UCSD-AML1 (cell line): ENCODE data around the gene C10orf53.
"Not testable (repeated sequence)": the region's sequence is repeated elsewhere in the genome, so short reads cannot be mapped to it uniquely, and the experiment has no call there.

Source experiments
- DNase-seq: peaks from one replicate; lab custom pipeline; 2025; ENCODE audit not compliant: unreplicated experiment; lab: John Stamatoyannopoulos, UW

The C10orf53 gene

DNA sequence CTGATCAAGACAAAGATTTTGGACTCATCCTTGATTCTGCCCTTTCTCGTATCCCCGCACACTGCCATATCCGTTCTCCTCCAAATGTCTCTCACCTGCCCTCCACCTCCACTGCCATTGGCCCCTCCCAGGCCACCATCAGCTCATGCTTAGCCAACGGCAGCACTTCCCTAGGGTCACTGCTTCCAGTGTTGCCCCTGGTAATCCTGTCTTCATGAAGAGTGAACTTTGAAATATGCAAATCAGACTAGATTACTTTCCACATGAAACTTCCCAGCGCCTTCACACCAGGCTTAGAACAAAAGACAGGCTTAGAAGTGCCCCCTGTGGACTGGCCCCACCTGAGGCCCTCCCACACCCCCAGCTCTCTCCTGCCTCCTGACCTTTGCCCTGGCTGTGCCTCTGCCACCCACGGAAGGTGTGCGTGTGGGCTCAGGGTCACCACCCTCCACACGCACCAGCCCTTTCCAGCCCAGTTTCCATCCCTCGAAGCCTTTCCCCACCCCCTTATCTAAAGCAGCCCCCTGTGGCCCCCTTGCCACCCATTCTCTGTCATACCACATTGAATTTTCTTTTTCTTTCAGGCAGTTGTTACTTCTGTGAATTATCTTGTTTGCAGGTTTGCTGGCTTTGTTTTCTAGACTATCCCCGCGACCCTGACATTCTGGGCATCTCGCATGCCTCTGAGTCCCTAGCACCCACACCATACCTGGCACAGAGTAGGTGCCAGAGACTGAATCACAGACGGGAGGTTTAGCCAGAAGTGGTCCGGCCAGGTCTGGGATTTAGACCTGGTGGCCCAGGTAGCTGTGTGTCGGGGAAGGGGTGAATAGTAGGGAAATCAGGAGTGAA lies 26.8 kb upstream of the C10orf53 start:
- DNase-seq: no peak

DNA sequence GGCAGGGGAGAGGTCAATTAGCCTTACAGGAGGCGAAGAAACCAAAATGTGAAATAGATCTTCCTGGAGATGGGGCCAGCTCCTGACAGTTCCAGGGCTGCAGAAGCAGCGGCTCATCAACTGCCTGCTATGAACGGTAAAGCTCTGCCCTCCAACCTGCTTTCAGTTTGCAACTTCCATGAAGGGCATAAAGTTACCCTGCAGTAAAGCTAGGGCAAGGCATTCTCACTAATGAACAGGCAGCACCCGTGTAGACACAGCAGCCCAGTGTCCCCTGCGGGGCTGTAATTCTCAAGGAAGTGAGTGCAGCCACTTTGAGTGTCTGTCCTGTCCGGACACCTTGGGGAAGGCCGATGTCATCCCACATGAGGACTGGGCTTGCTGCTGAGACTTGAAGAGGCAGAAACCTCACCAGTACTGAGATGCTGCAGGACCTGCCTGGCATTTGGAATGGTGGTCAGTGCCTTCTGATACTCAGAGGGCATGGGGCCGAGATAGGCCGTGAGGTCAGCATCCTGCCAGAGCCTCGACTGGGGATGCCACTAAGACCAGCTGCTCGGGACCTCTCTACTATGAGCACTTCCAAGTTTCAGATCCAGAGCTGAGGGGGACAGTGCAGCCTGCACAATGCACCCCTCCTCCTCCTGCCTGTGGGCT lies 26.1 kb upstream of the C10orf53 start:
- no peak for DNase-seq

DNA sequence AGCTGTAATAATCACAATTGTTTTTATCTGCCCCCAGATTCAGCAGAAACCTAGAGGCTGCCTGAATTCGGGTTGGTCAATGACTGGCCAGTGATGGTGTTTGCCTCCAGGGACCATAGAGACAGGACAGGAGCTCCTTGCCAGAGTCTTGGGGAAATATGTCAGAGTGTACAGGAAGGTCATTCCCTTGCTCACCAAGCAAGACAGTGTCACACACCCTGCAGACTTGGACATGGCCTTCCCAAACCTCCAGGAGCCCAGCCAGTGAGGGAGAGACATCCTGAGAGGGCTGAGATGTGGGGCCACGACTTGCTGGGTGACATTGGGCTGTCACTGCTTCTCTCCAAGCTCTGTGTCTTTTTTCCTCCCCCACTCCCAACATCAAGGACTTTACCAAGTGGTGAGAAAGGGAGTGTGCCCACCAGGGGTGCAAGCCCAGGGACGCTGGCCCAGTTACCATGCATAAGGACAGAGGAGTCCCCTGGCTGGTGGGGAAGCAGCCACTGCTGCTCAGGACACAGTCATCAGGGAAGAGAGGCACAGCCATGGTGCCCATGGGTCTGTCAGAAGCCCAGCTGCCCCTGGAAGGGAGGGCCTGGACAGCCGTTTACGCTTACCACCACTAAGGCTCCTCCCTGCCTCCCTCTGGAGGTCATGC lies 25.3 kb upstream of the C10orf53 start:
- no peak for DNase-seq

DNA sequence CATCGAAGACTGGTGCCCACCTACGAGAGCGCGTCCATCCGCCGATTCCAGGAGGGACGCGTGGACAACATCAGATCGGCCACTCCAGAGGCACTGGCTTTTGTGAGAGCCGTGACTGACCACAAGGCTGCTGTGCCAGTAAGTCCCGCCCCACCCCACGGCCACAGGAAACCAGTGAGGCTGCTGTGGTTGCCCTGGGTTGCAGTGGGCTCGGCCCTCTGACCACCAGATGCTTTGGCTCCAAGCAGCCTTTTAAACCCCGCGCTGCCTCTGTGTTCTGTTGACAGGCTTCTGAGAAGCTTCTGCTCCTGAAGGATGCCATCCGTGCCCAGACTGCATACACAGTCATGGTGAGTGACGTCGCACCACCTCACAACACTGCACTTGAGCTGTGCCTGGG lies 24.4 kb upstream of the C10orf53 start:
- no peak for DNase-seq

DNA sequence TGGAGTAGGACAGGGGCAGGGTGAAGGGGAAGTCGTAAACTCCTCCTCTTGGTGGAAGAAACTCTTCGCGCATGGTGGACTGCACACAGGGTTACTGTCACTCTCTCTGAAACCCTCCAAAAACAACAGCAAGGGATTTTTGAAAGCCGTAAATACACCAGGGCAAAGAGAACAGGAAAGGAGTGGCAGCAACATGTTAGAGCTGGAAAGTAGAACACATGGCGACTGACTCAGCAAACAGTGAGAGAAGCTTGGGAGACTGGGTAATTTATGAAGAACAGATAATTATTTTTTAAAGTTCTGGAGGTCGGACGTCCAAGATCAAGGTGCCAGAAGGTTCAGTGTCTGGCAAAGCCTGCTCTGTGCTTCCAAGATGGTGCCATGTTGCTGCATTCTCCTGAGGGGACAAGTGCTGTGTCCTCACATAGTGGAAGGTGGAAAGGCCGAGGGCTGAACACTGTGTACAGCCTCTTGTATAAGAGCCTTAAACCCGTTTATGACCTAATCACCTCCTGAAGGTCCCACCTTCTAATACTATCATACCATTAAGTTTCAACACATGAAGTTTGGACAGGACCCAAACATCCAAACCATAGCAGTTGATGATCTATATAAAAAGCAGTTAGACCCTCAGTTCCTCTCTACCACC lies 22.5 kb upstream of the C10orf53 start:
- DNase-seq: no peak

DNA sequence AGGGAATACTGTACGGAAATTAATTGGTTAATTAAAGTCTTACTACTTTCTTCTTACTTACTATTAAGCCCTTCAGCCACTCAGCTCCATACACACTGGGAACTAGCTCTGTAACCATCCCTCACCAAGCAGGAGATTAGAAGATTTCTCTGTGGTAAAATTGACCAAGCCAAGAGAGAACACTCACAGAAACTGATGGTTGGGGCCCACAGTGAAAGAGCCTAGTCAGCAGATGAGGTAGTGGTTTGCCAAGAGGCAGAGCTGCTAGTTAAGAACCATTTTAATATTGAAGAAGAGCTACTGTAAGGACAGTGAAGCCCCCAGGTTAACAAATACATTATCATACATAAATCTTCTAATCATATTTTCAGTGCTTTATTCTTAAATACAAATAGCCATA lies 21.8 kb upstream of the C10orf53 start:
- no peak for DNase-seq

DNA sequence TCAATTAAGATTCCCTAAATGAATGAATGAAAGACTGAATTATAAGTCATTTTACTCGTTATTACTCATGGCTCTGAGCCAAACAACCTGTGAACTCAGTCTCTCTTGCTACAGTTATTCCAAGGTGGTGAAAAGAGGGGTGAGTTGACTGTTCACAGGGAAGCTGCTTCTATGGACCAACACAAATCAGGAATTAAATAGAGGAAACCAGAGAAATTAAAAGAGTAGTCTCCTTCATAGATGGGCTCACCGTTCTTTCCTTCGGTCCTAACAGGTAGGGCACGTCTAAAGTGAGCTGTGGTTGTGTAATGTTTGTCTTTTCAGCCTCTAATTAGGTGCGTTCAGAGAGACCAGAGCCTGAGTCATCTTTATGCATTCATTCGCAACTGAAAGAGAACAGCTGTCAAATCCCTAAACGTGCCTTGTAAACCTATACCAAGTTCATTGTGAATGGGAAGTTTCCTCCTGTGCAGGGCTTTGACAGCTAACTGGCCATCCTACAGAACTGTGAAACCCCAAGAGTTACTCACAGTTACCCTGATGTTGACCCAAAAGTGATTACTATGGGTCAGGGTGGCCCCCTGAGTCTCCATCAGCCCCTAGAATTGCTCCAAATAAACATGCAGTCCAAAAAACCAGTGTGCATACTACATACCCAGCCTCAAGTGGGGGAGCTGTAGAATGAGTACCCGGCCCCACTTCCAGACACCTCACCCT lies 18.2 kb upstream of the C10orf53 start:
- DNase-seq: no peak

DNA sequence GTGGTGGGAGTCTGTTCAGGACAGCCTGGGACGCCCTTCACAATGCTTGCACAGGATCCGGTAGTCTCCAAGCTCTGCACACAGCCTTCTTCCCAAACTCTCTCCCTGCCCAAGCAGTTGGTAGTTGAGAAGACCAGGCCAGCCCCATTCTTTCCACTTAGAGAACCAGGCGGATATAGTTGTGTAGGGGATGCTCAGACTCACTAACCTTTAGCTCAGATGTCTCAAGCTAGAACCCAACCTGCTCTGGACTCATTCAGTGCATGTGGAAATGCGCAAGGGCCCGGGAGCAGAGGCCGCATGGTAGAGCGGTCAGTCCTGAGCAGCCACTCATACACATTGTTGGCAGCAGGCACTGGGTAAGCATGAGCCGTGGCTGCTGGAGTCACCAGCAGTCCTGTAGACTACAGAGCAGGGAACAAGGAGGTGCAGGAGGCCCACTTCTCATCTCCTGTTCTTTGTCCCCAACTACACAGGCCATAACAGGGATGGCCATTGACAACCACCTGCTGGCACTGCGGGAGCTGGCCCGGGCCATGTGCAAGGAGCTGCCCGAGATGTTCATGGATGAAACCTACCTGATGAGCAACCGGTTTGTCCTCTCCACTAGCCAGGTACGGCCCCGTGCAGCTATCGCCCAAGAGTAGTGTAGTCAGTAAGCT lies 17.2 kb upstream of the C10orf53 start:
- no peak for DNase-seq

DNA sequence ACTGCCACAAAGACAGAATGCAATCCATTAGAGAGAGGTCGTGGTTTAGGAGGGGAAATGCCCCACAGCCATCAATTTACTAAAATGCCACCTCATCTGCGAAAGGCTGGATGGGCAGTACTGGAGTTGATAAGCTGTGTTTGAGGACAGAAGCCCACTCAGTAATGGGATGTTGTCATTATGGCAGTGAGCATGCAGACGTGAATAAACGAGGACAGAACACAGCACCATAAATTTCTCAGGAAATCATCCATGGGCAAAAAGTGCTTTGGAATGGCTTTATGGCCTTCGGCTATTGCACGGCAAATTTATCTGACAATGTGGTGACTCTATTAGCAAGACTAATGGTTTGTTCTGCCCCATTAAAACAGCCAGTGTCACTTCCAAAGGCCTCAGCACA lies 15.9 kb upstream of the C10orf53 start:
- no peak for DNase-seq

DNA sequence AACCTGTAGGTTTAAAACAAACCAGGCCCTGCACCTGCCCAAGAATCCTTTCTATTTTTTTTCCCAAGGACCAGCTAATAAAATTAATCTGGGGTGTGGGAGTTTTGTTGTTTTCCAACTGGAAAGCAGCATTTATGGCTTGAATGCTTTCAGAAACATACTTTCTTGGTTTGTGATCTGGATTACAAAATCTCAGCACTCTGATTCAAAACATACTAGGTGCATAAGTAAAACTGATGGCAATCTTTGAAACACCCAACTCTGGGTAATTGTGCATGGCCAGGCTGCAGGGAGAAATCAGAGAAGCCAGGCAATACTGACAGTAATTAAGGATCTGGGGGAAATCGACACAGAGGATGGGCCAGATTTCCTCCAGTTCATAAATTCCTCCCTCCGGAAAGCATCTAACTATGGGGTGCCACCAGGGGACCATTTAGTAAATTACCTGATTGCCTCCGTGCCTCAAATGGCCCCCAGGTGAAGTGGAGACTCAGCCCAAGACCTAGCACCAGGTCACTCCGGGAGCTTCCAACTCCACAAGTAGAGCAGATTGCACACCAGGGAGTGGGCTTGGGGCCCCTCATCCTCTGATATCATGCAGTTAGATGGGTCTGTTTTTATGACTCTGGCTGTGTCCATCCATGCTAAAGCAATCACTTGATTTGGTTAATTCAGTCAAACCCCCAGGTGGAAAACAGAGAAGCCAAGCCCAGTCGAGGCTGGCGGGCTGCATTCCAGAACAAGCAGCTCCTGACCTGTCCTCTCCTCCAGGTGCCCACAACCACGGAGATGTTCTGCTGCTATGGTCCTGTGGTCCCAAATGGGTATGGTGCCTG lies 15.2 kb upstream of the C10orf53 start:
- DNase-seq: no peak

DNA sequence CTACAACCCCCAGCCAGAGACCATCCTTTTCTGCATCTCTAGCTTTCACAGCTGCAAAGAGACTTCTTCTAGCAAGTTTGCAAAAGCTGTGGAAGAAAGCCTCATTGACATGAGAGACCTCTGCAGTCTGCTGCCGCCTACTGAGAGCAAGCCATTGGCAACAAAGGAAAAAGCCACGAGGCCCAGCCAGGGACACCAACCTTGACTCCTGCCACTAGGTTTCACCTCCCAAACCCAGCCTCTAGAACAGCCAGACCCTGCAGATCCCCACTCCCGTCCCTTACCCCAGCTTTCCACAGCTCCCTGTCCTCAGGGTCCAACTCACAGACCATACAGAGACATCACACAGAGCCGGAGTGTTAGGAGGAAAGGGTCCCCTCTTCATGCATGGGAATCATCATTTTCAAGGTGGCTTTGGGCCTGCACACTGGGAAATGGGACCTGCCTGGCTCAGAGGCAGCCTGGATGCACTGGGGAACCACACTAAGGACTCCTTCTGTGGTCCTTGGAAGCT lies 14.6 kb upstream of the C10orf53 start:
- DNase-seq: no peak

DNA sequence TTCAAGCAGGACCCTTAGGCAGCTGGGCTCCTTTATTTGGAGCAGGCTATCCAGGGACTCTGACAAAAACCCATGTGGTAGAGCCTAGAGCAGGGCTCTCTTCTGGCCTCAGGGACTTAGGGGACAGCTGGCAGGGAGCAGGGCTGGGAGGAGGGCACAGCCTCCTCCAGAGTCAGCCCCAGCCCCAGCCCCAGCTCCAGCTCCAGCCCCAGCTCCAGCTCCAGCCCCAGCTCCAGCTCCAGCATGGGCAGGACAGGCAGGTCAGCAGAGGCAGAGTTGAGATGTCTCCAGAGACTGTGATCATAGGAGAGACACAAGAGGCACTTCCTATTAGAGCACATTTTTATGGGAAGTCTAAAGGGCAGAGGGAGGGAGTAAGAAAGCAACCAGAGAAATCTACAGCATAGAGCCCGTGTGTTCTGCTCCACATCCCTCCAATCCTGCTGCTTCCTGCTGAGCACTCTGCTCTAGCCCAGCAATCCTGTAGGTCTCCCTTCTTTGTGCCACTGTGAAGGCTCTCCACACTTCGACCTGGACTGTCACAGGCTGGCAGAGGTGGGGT lies 13.3 kb upstream of the C10orf53 start:
- no peak for DNase-seq

DNA sequence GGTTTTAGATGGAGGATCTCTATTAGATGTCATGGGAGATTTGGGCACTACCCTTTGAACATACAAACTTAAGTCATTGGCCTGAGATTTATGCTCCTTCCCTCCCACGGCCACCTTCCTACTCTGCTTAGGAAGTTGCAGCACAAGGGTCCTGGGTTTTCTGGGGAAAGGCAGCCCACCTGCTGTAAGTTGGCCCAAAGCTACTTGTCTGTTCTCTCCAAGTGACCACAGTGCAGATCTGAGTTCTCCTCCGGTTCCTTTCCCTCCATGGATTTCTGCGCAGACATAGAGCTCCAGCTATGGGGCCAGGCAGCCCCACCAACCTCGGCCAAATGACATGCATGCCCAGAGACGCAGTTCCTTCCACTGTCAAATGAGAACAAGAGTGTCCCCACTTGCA lies 12.8 kb upstream of the C10orf53 start:
- DNase-seq: no peak

DNA sequence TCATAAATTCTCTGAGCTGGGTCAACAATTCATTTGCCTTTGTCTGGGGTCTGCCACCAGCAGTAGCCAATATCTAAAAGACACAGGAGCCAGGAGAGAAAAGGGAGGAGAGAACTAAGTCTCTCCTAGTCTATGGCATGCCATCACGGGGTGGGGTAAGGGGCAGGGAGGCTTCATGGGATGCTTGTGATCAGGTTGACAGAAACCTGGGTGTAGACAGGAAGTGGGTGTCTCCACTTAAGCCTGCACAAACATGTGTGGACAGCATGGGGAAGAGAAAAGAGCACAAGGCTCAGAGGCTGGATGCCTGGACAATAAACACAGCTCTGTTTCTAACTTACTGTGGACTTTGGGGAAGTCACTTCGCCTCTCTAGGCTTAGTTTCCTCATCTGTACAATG lies 11.5 kb upstream of the C10orf53 start:
- DNase-seq: no peak

DNA sequence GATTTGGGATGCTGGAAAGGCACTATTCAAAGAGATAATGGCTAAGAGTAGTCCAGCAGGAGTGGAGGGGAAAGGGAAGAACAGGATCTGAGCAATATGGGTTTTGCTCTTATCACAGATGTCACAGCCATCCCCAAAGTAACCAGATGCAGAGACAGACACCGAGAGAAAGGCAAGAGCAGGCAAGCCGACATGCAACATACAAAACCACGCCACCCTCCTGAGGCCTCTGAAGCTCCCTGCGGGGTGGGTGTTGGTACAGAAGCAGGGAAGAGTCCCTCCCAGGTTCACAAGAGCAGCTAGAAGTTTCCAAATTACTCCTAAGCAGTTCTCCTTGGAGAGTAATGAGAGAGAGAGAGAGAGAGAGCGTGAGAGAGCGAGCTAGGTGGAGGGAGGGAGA lies 10.8 kb upstream of the C10orf53 start:
- DNase-seq: no peak

DNA sequence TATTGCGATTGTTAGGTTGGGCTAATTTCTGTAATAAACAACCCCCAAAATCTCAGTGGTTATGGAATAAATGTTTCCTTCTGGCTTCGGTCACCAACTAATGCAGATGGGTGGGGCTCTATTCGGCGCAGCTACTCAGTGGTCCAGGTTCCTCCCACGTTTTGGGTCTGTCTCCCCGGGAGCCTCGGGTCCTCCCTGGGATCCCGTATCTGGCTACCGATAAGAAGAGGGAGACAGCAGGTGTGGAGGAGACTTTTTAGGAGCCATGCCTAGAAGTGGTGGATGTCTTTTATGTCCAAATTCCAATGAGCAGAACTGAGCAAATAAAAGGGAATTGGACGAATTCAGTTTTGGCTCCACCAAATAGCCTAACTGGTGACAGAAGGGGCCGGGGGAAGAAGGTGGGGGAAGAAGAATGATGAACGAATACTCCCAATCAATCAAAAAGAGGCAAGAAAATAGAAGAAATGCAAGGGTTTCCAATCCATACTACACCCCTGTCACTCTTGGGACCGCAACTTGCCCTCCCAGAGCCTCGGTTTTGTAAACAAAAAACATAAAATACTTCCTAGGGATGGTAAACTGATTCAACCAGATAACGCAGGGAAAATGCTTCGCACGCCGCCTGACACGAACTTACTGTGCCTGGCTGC lies 498 bp upstream of the C10orf53 start:
- no peak for DNase-seq

DNA sequence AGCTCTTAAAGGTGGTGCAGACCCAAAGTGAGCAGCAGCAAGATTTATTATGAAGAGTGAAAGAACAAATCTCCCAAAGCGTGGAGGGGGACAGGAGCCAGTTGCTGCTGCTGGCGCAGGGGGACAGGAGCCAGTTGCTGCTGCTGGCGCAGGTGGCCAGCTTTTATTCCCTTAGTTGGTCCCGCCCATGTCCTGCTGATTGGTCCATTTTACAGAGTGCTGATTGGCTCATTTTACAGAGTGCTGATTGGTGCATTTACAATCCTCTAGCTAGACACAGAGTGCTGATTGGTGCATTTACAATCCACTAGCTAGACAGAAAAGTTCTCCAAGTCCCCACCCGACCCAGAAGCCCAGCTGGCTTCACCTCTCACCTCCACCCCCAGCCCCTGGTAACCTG lies 3.0 kb downstream of the C10orf53 start:
- DNase-seq: not testable (repeated sequence)

DNA sequence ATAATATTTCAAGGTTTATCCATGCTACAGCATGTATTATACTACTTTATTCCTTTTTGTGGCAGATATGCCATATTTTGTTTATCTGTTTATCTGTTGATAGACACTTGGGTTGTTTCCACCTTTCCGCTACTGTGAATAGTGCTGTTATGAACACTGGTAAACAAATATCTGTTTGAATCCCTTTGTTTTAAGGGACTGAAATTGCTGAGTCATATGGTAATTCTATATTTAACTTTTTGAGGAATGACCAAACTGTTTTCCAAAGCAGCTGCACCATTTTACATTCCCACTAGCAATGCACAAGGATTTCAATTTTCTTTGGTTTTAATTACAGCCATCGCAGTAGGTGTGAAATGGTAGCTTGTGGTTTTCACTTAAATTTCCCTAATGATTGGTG lies 3.4 kb downstream of the C10orf53 start:
- no peak for DNase-seq

DNA sequence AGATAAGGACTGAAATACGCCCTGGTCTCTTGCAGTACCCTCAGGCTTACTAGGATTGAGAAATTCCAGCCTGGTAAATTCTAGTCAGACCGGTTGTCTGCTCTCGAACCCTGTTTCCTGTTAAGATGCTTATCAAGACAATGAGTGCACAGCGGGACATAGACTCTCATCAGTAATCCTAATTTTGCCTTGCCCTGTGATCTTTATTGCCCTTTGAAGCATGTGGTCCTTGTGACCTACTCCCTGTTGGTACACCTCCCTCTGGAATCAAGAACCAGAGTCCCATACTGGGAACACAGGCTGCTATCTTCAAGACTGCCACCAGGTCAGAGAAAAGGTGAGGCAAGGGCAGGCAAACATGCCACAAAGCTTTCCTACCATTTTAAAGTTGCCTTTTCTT lies 7.2 kb downstream of the C10orf53 start:
- DNase-seq: no peak
